SK-N-SH (cell line): ENCODE data around the gene COL4A5. TPM values are rescaled to one million over a fixed set of nuclear protein-coding genes. Genes with fewer than 3 reads are reported as not detected.

Experiments used
- CTCF ChIA-PET: fragments of 300-600, 350-600 bp; formaldehyde crosslinking; extraction: SDS; loops from one replicate; lab custom pipeline; 2021; lab: Yijun Ruan, JAX
- POLR2A ChIA-PET: fragments of 350-600 bp; sonication (Branson Sonifier 250); formaldehyde crosslinking; extraction: SDS; loops from one replicate; lab custom pipeline; 2020; ENCODE audit warnings: antibody characterized with exemption, inconsistent platforms; lab: Yijun Ruan, JAX
- DNase-seq: peaks from one replicate; pipeline ENCODE4 v3.0.0; 2012
- H2AFZ ChIP-seq: fragments of 200-600 bp; sonication (generic); 2 replicates; pipeline ENCODE4 v1.8.1; 2016; ENCODE audit warnings: antibody characterized with exemption, mild to moderate bottlenecking, low read depth
- H3F3A ChIP-seq: fragments of 200-600 bp; sonication (generic); replicated peaks from 2 replicates; pipeline ENCODE3; 2016; ENCODE audit warnings: antibody characterized with exemption, mild to moderate bottlenecking; ENCODE audit not compliant: insufficient read depth
- H3K27ac ChIP-seq, 2 experiments: fragments of 200-500 bp in 1 of 2; fragments of 200-600 bp in 1 of 2; sonication (Bioruptor generic) in 1 of 2; sonication (generic), shearing (Covaris generic) in 1 of 2; 2 replicates each; pipeline versions ENCODE4 v1.5.1 to v1.6.1; 2014 to 2016; ENCODE audit warnings: low read depth in 2 of 2, inconsistent platforms in 1 of 2, low read length in 1 of 2, mild to moderate bottlenecking in 1 of 2, mixed read lengths in 1 of 2
- H3K27me3 ChIP-seq: fragments of 200-600 bp; sonication (generic), shearing (Covaris generic); 2 replicates; pipeline ENCODE4 v1.6.1; 2016; ENCODE audit warnings: mixed run types; ENCODE audit not compliant: insufficient read depth
- H3K36me3 ChIP-seq, 2 experiments: fragments of 200-500 bp in 1 of 2; fragments of 200-600 bp in 1 of 2; sonication (Bioruptor generic) in 1 of 2; sonication (generic) in 1 of 2; replicated peaks in 1 of 2; 2 replicates each; pipeline versions ENCODE3 to v1.5.1; 2014 to 2016; ENCODE audit warnings: low read length in 1 of 2, mild to moderate bottlenecking in 1 of 2; ENCODE audit not compliant: insufficient read depth in 2 of 2, control insufficient read depth in 1 of 2
- H3K4me1 ChIP-seq, 2 experiments: fragments of 200-500 bp in 1 of 2; fragments of 200-600 bp in 1 of 2; sonication (Bioruptor generic) in 1 of 2; sonication (generic), shearing (Covaris generic) in 1 of 2; 2 replicates each; pipeline versions ENCODE4 v1.5.1 to v1.6.1; 2014 to 2016; ENCODE audit warnings: low read depth in 1 of 2, low read length in 1 of 2, mixed run types in 1 of 2; ENCODE audit not compliant: insufficient read depth in 2 of 2, control insufficient read depth in 1 of 2
- H3K4me2 ChIP-seq: fragments of 200-600 bp; sonication (generic), shearing (Covaris generic); 2 replicates; pipeline ENCODE4 v1.6.1; 2017; ENCODE audit warnings: mixed run types
- H3K4me3 ChIP-seq, 2 experiments: fragments of 200-500 bp in 1 of 2; fragments of 200-600 bp in 1 of 2; sonication (Bioruptor generic) in 1 of 2; sonication (generic), shearing (Covaris generic) in 1 of 2; 2 replicates each; pipeline versions ENCODE4 v1.5.1 to v1.8.1; 2014 to 2016; ENCODE audit warnings: low read depth in 2 of 2, inconsistent platforms in 1 of 2, low read length in 1 of 2, mild to moderate bottlenecking in 1 of 2, mixed read lengths in 1 of 2, moderate library complexity in 1 of 2
- H3K79me2 ChIP-seq: fragments of 200-600 bp; sonication (generic); 2 replicates; pipeline ENCODE4 v1.8.1; 2017; ENCODE audit warnings: mild to moderate bottlenecking; ENCODE audit not compliant: insufficient read depth
- H3K9ac ChIP-seq: fragments of 200-600 bp; sonication (generic); 2 replicates; pipeline ENCODE4 v1.6.1; 2017; ENCODE audit warnings: mixed run types
- H3K9me2 ChIP-seq: fragments of 200-600 bp; sonication (generic); 2 replicates; pipeline ENCODE4 v1.6.1; 2017; ENCODE audit warnings: mixed run types
- H3K9me3 ChIP-seq: fragments of 200-600 bp; sonication (generic); 2 replicates; pipeline ENCODE4 v1.6.1; 2017; ENCODE audit warnings: mixed run types, mild to moderate bottlenecking, moderate library complexity
- H4K20me1 ChIP-seq: fragments of 200-600 bp; sonication (generic); 2 replicates; pipeline ENCODE4 v1.6.1; 2017; ENCODE audit warnings: mild to moderate bottlenecking, mixed run types; ENCODE audit not compliant: insufficient read depth
- ELF1 ChIP-seq: IDR thresholded peaks from 2 replicates; pipeline ENCODE4 v1.4.0; 2012
- EZH2phosphoT487 ChIP-seq: fragments of 200-600 bp; sonication (generic); IDR thresholded peaks from 2 replicates; pipeline ENCODE4 v1.6.1; 2017; ENCODE audit warnings: low read depth, mixed run types, mild to moderate bottlenecking, antibody characterized with exemption, moderate library complexity, borderline replicate concordance
- FOXJ3 ChIP-seq: sonication (generic); formaldehyde crosslinking; IDR thresholded peaks from 2 replicates; pipeline ENCODE4 v1.5.1; 2020; ENCODE audit warnings: mild to moderate bottlenecking, missing genetic modification reagents
- GATA2 ChIP-seq: sonication (generic); formaldehyde crosslinking; IDR thresholded peaks from 2 replicates; pipeline ENCODE4 v1.5.0; 2020; ENCODE audit warnings: mild to moderate bottlenecking, missing genetic modification reagents
- MXI1 ChIP-seq: IDR thresholded peaks from 2 replicates; pipeline ENCODE4 v1.6.1; 2012; ENCODE audit warnings: mild to moderate bottlenecking, low read depth, low read length, improper control_type of control experiment
- NFIC ChIP-seq: IDR thresholded peaks from 2 replicates; pipeline ENCODE4 v1.4.0; 2012; ENCODE audit warnings: borderline replicate concordance
- NRF1 ChIP-seq: IDR thresholded peaks from 2 replicates; pipeline ENCODE4 v1.6.1; 2012; ENCODE audit warnings: low read depth, mild to moderate bottlenecking, low read length
- RAD21 ChIP-seq: IDR thresholded peaks from 2 replicates; pipeline ENCODE4 v1.6.1; 2012; ENCODE audit warnings: mild to moderate bottlenecking, low read length
- RCOR1 ChIP-seq: fragments of 150-350 bp; IDR thresholded peaks from 2 replicates; pipeline ENCODE4 v1.6.1; 2017; ENCODE audit warnings: antibody characterized with exemption, low read length
- RFX5 ChIP-seq: IDR thresholded peaks from 2 replicates; pipeline ENCODE4 v1.6.1; 2012; ENCODE audit warnings: mild to moderate bottlenecking, improper control_type of control experiment, low read length
- TCF12 ChIP-seq: IDR thresholded peaks from 2 replicates; pipeline ENCODE4 v1.4.0; 2012
- WGBS: methylation state at CpG from one replicate; pipeline ENCODE4 v1.1.6; 2017; ENCODE audit warnings: low lambda C conversion rate; 5-methylcytosine and 5-hydroxymethylcytosine counted together
- polyA plus RNA-seq, 3 experiments: library from polyadenylated mRNA; depleted of rRNA; stranded (reverse); fragments of >200 nt; gene quantifications; 2 replicates each; pipeline ENCODE4 v1.2.3, GENCODE V29; 2012
- TF ChIP-seq, protein P1 (sequence below): IDR thresholded peaks from 2 replicates; pipeline ENCODE4 v1.4.0; 2012; ENCODE audit warnings: low read depth, borderline replicate concordance
- TF ChIP-seq, protein P2 (sequence below): IDR thresholded peaks from 2 replicates; pipeline ENCODE4; 2012
- TF ChIP-seq, protein P3 (sequence below): IDR thresholded peaks from 2 replicates; pipeline ENCODE4 v1.4.0; 2012; ENCODE audit warnings: low read depth
- TF ChIP-seq, protein P4 (sequence below): IDR thresholded peaks from 2 replicates; pipeline ENCODE4 v1.4.0; 2012; ENCODE audit warnings: low read depth, borderline replicate concordance
- TF ChIP-seq, protein P5 (sequence below): fragments of 200-600 bp; sonication (generic); IDR thresholded peaks from 2 replicates; pipeline ENCODE4 v1.6.1; 2017; ENCODE audit warnings: antibody characterized with exemption, mild to moderate bottlenecking, moderate library complexity

Gene COL4A5
- polyA plus RNA-seq, 1 of the 3 experiments (the other 2 are of a cell fraction): 0.02 TPM

DNA sequence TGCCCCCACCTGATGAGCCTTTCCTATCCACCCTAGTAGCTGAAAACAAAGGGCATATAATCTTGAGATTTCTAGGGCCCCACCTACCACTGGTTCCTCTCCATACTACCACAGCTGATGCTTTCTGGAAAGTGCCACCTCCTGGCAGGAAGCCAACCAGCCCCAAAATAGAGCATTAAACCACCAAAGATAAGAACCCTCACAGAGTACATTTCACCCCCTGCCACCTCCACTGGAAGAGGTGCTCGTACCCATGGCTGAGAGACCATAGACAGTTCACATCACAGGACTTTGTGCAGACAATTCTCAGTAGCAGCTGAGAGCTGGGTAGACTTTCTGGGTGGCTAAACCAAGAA is 202.6 kb downstream of the COL4A5 start:
- H3K27me3 ChIP-seq: no peaks in the 10 kb centered on the region
- H3K4me3 ChIP-seq: no peak overlapping the region
- no peak overlapping the region for H3K9ac ChIP-seq
- 0 out of 2 replicates have a peak, but pooled peaks cover 9% of the 10 kb centered on the region for H3K9me3 ChIP-seq
- WGBS: 20% methylated on average over 1 of the region's 1 CpG
- ChIA-PET CTCF (no interaction called here), POLR2A (no interaction called here)
- H3K4me1 ChIP-seq: no peaks in the 10 kb centered on the region
- H3K9me2 ChIP-seq: no peaks in the 10 kb centered on the region
- H4K20me1 ChIP-seq: no peaks in the 10 kb centered on the region
- no peak overlapping the region for H3K4me2 ChIP-seq
- H2AFZ ChIP-seq: no peak overlapping the region
- DNase-seq: no peak
- H3F3A ChIP-seq: no peaks in the 10 kb centered on the region
- H3K36me3 ChIP-seq: no peaks in the 10 kb centered on the region
- H3K27ac ChIP-seq: no peak overlapping the region
- no peak for TF ChIP-seq GATA2
- TF ChIP-seq ELF1: no peak
- no peak for TF ChIP-seq RCOR1
- TF ChIP-seq EZH2phosphoT487: no peak
- TF ChIP-seq, protein P1, sequence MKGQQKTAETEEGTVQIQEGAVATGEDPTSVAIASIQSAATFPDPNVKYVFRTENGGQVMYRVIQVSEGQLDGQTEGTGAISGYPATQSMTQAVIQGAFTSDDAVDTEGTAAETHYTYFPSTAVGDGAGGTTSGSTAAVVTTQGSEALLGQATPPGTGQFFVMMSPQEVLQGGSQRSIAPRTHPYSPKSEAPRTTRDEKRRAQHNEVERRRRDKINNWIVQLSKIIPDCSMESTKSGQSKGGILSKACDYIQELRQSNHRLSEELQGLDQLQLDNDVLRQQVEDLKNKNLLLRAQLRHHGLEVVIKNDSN: no peak
- no peak for TF ChIP-seq RAD21
- no peak for TF ChIP-seq RFX5
- no peak for TF ChIP-seq FOXJ3 (CRISPR knock-in tag)
- TF ChIP-seq, protein P2, sequence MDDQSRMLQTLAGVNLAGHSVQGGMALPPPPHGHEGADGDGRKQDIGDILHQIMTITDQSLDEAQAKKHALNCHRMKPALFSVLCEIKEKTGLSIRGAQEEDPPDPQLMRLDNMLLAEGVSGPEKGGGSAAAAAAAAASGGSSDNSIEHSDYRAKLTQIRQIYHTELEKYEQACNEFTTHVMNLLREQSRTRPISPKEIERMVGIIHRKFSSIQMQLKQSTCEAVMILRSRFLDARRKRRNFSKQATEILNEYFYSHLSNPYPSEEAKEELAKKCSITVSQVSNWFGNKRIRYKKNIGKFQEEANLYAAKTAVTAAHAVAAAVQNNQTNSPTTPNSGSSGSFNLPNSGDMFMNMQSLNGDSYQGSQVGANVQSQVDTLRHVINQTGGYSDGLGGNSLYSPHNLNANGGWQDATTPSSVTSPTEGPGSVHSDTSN: no peak
- H3K79me2 ChIP-seq: no peaks in the 10 kb centered on the region

DNA sequence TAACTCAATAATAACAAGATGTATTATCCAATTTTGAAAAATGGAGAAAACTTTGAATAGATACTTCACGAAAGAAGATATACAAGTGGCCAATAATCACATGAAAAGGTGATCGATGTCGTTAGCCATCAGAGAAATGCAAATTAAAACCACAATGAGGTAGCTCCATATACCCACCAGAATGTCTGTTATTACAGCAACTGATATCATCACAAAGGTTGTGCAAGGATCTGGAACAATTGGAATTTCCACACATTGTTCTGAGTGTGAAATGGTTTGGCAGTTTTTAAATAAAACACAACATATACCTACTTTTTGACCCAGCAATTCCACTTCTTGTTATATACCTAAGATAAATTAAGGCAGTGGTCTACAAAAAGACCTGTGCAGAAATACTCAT is 225.1 kb downstream of the COL4A5 start:
- no peak for TF ChIP-seq MXI1
- TF ChIP-seq, protein P3, sequence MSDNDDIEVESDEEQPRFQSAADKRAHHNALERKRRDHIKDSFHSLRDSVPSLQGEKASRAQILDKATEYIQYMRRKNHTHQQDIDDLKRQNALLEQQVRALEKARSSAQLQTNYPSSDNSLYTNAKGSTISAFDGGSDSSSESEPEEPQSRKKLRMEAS: no peak
- TF ChIP-seq RAD21: no peak
- TF ChIP-seq TCF12: no peak
- TF ChIP-seq GATA2: no peak
- TF ChIP-seq NRF1: no peak
- TF ChIP-seq, protein P4, sequence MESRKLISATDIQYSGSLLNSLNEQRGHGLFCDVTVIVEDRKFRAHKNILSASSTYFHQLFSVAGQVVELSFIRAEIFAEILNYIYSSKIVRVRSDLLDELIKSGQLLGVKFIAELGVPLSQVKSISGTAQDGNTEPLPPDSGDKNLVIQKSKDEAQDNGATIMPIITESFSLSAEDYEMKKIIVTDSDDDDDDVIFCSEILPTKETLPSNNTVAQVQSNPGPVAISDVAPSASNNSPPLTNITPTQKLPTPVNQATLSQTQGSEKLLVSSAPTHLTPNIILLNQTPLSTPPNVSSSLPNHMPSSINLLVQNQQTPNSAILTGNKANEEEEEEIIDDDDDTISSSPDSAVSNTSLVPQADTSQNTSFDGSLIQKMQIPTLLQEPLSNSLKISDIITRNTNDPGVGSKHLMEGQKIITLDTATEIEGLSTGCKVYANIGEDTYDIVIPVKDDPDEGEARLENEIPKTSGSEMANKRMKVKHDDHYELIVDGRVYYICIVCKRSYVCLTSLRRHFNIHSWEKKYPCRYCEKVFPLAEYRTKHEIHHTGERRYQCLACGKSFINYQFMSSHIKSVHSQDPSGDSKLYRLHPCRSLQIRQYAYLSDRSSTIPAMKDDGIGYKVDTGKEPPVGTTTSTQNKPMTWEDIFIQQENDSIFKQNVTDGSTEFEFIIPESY: no peak
- no peak for TF ChIP-seq EZH2phosphoT487
- TF ChIP-seq, protein P5, sequence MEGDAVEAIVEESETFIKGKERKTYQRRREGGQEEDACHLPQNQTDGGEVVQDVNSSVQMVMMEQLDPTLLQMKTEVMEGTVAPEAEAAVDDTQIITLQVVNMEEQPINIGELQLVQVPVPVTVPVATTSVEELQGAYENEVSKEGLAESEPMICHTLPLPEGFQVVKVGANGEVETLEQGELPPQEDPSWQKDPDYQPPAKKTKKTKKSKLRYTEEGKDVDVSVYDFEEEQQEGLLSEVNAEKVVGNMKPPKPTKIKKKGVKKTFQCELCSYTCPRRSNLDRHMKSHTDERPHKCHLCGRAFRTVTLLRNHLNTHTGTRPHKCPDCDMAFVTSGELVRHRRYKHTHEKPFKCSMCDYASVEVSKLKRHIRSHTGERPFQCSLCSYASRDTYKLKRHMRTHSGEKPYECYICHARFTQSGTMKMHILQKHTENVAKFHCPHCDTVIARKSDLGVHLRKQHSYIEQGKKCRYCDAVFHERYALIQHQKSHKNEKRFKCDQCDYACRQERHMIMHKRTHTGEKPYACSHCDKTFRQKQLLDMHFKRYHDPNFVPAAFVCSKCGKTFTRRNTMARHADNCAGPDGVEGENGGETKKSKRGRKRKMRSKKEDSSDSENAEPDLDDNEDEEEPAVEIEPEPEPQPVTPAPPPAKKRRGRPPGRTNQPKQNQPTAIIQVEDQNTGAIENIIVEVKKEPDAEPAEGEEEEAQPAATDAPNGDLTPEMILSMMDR: no peak
- TF ChIP-seq RCOR1: no peak
- TF ChIP-seq, protein P1: no peak
- no peak for TF ChIP-seq NFIC
- TF ChIP-seq ELF1: no peak
- no peaks in the 10 kb centered on the region; the same call in 1 of the 2 replicates for H3K27me3 ChIP-seq
- no peaks in the 10 kb centered on the region for H3K36me3 ChIP-seq
- 34% methylated on average over 3 of the region's 3 CpGs for WGBS
- no peaks in the 10 kb centered on the region for H3F3A ChIP-seq
- CTCF ChIA-PET: interaction anchor here (1.4 kb wide), 1 partner anchor 35 kb away, joined by 3 read pairs; no protein-coding TSS in a partner anchor
- no peaks in the 10 kb centered on the region for H3K4me1 ChIP-seq
- no peak overlapping the region for H3K9ac ChIP-seq
- H3K9me3 ChIP-seq: no peaks in the 10 kb centered on the region
- no peak overlapping the region for H3K4me2 ChIP-seq
- POLR2A ChIA-PET: no interaction called here
- H3K4me3 ChIP-seq: no peak overlapping the region
- no peaks in the 10 kb centered on the region for H3K79me2 ChIP-seq
- no peak overlapping the region for H2AFZ ChIP-seq
- no peak overlapping the region for H3K27ac ChIP-seq
- H3K9me2 ChIP-seq: no peaks in the 10 kb centered on the region
- no peak for DNase-seq
- H4K20me1 ChIP-seq: no peaks in the 10 kb centered on the region
